GM23338 (cell line): ENCODE data around the gene PRDM5.

Experiments used
- CREB1 ChIP-seq: fragments of 250-450 bp; sonication (Bioruptor Pico); IDR thresholded peaks from 2 replicates; pipeline ENCODE4 v1.5.0; 2020; ENCODE audit warnings: low read depth, mild to moderate bottlenecking, moderate library complexity
- CTCF ChIP-seq, 2 experiments: fragments of 200-600 bp in 1 of 2; sonication (generic) in 1 of 2; conservative IDR thresholded peaks; 2 replicates each; pipeline versions ENCODE4 v1.5.1 to v1.6.1; 2016 to 2017; ENCODE audit warnings: antibody characterized with exemption in 2 of 2, low read depth in 2 of 2, mild to moderate bottlenecking in 2 of 2, moderate library complexity in 1 of 2
- ETS1 ChIP-seq: IDR thresholded peaks from 2 replicates; pipeline ENCODE4 v1.6.1; 2016; ENCODE audit warnings: antibody characterized with exemption
- EZH2 ChIP-seq: fragments of 200-600 bp; sonication (generic); IDR thresholded peaks from one replicate; pipeline ENCODE4 v1.8.0; 2017; ENCODE audit warnings: antibody characterized with exemption, mild to moderate bottlenecking, low read depth; ENCODE audit not compliant: unreplicated experiment
- EZH2phosphoT487 ChIP-seq: fragments of 200-600 bp; sonication (generic); IDR thresholded peaks from one replicate; pipeline ENCODE4 v1.8.1; 2018; ENCODE audit warnings: antibody characterized with exemption; ENCODE audit not compliant: unreplicated experiment
- JUNB ChIP-seq: IDR thresholded peaks from one replicate; pipeline ENCODE4 v1.6.1; 2016; ENCODE audit warnings: antibody characterized with exemption; ENCODE audit not compliant: unreplicated experiment
- NANOG ChIP-seq: IDR thresholded peaks from 2 replicates; pipeline ENCODE4 v1.6.1; 2016; ENCODE audit warnings: antibody characterized with exemption, borderline replicate concordance
- POLR2AphosphoS5 ChIP-seq: IDR thresholded peaks from 2 replicates; pipeline ENCODE4 v1.6.1; 2016; ENCODE audit warnings: antibody characterized with exemption, low read depth
- REST ChIP-seq: IDR thresholded peaks from one replicate; pipeline ENCODE4 v1.6.1; 2018; ENCODE audit warnings: antibody characterized with exemption; ENCODE audit not compliant: unreplicated experiment
- STAT1 ChIP-seq: IDR thresholded peaks from one replicate; pipeline ENCODE4 v1.6.1; 2016; ENCODE audit warnings: antibody characterized with exemption; ENCODE audit not compliant: unreplicated experiment
- ZNF114 ChIP-seq: fragments of 250-450 bp; sonication (Bioruptor Pico); IDR thresholded peaks from 2 replicates; pipeline ENCODE4 v1.5.0; 2020; ENCODE audit warnings: mild to moderate bottlenecking, moderate library complexity
- ZNF331 ChIP-seq: fragments of 250-450 bp; sonication (Bioruptor Pico); IDR thresholded peaks from 2 replicates; pipeline ENCODE4 v1.5.0; 2020; ENCODE audit warnings: low read depth, mild to moderate bottlenecking, moderate library complexity
- ZNF462 ChIP-seq: fragments of 250-450 bp; sonication (Bioruptor Pico); IDR thresholded peaks from 2 replicates; pipeline ENCODE4 v1.5.0; 2020; ENCODE audit warnings: mild to moderate bottlenecking, moderate library complexity

- TF ChIP-seq CTCF (conservative IDR thresholded peaks at IDR 0.05; ENCODE audit: low read depth in 2 of 2) = no peak
- TF ChIP-seq POLR2AphosphoS5 = no peak
- TF ChIP-seq EZH2 = no peak
- TF ChIP-seq EZH2phosphoT487 = no peak
- TF ChIP-seq REST = no peak
- TF ChIP-seq STAT1 = no peak
- no peak for TF ChIP-seq ZNF331
- no peak for TF ChIP-seq JUNB
- no peak for TF ChIP-seq ZNF462 (CRISPR knock-in tag)
- TF ChIP-seq CREB1 (CRISPR knock-in tag) = no peak
- TF ChIP-seq ZNF114 (CRISPR knock-in tag) = no peak
- no peak for TF ChIP-seq NANOG
- TF ChIP-seq ETS1 = no peak
Observed at GRCh38 chr4:120847019-120847582, 75.4 kb downstream of the PRDM5 start.
